Psoas muscle (tissue), 8 donors: ENCODE data around the gene WEE2. TPM values are rescaled to one million over a fixed set of nuclear protein-coding genes. Genes with fewer than 3 reads are reported as not detected.
"Not testable (repeated sequence)": the region's sequence is repeated elsewhere in the genome, so short reads cannot be mapped to it uniquely, and the experiment has no call there.

Experiments
- ATAC-seq, 4 donors: fragments of 200-7000 bp; cut with Tn5 transposase; one replicate each; pipeline ENCODE4 v1.9.1; 2020; ENCODE audit warnings: moderate library complexity in 3 of 4, mild to moderate bottlenecking in 2 of 4
- DNase-seq, 2 donors: peaks; one replicate each; pipeline ENCODE4 v3.0.0-alpha.2; 2020
- H3K27ac ChIP-seq: fragments of 200-600 bp; one replicate; pipeline ENCODE4 v1.8.0; 2022
- H3K27me3 ChIP-seq, 3 donors: fragments of 200-600 bp in 1 of 3; one replicate each; pipeline versions ENCODE4 v1.6.1 to v1.8.0; 2013 to 2022; ENCODE audit warnings: low read length in 2 of 3, mild to moderate bottlenecking in 2 of 3, moderate library complexity in 1 of 3; ENCODE audit not compliant: insufficient read depth in 3 of 3
- H3K36me3 ChIP-seq, 2 donors: fragments of 200-600 bp in 1 of 2; one replicate each; pipeline versions ENCODE4 v1.6.1 to v1.8.0; 2013 to 2022; ENCODE audit warnings: low read depth in 1 of 2, mild to moderate bottlenecking in 1 of 2, moderate library complexity in 1 of 2; ENCODE audit not compliant: insufficient read depth in 1 of 2
- H3K4me1 ChIP-seq: fragments of 200-600 bp; one replicate; pipeline ENCODE4 v1.8.0; 2022
- H3K4me3 ChIP-seq: fragments of 200-600 bp; one replicate; pipeline ENCODE4 v1.8.0; 2022; ENCODE audit warnings: mild to moderate bottlenecking
- H3K9me3 ChIP-seq: fragments of 200-600 bp; one replicate; pipeline ENCODE4 v1.8.0; 2022
- CTCF ChIP-seq: fragments of 200-600 bp; IDR thresholded peaks from one replicate; pipeline ENCODE4 v1.8.0; 2022; ENCODE audit warnings: antibody characterized with exemption
- WGBS, 3 donors: extraction: QIAGEN DNeasy Blood & Tissue Kit; methylation state at CpG; one replicate each; pipeline versions ENCODE4 v1.1.6 to v1.1.7; 2013; 5-methylcytosine and 5-hydroxymethylcytosine counted together
- intact Hi-C, 2 donors: fragments of 100-400 bp; cut with DNase I; formaldehyde crosslinking; loops; one replicate each; pipeline versions ENCODE4 v1.11.0 to v1.14.2; 2022
- polyA plus RNA-seq, 3 donors: library from polyadenylated mRNA; stranded (reverse); fragments of 200-250 nt; gene quantifications; one replicate each; pipeline ENCODE4 v1.2.3, GENCODE V29; 2013
- total RNA-seq, 4 donors: library from RNA; stranded (reverse); fragmentation: NEBNext Ultra II Directional in 2 of 4; extraction: Animal tissue kit (Norgen Biotek cat#: 25700) in 2 of 4; gene quantifications; one replicate each; pipeline versions ENCODE4 v1.2.1 to v1.2.4, GENCODE V29; 2021 to 2023
- donor health status: healthy with polysubstance abuse.
- donor health status: DM: no; HTN: no; CAD: no; lungs with moderate emphysema.
- donor health status: Bipolar disorder and iron deficiency.
- donor health status: healthy.
- donor health status: DM: yes; HTN: yes; CAD: no.
- donor health status: DM: no; HTN: no; CAD: no.
- donor health status: DM: no; HTN: no; CAD: no.
- donor health status: DM: yes; HTN: yes; CAD: no.

Gene WEE2
- total and polyA plus RNA-seq, 7 donors = not detected

DNA sequence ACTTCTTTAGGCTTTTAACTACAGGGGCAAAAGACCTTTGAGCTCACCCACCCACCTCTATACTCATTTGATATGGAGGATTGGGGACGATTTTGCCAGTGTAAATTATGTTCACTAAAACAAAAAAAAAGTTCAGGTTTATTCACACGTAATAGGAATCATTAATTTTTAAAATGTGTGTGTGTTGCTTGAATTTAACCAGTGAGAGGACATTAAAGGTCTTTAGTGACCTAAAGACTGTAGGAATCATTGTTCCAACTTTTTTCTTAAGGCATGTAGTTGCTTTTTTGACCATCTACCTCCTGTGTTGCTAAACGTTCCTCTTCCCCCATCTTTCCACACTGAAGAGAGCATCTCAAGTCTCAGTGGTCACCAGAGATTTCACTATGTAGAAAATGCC is 31.1 kb downstream of the WEE2 start:
- DNase-seq (no peak), ATAC-seq (no peak)
- Histone ChIP-seq H3K9me3 (no peaks in the 10 kb centered on the region), H3K4me3 (peak overlapping the region; percentile 82), H3K27ac (no peak overlapping the region), H3K27me3 (no peaks in the 10 kb centered on the region), H3K36me3 (peaks cover 9 to 53% of the 10 kb centered on the region in 2 donors), H3K4me1 (peaks cover 17% of the 10 kb centered on the region)
- WGBS, 3 donors = 54 to 66% (median 57%) methylated on average over 3 of the region's 3 CpGs
- intact Hi-C loops = no loop called here
- no peak for TF ChIP-seq CTCF

GRCh38 chr7:141742229-141742628 is 34.1 kb downstream of the WEE2 start:
- H3K27me3 ChIP-seq = no peaks in the 10 kb centered on the region
- no peak for ATAC-seq
- no peak overlapping the region for H3K27ac ChIP-seq
- H3K4me3 ChIP-seq = no peak overlapping the region
- peaks cover 15% of the 10 kb centered on the region for H3K4me1 ChIP-seq
- no peak for TF ChIP-seq CTCF
- intact Hi-C loops = no loop called here
- 81 to 95% (median 94%) methylated on average over 1 of the region's 1 CpG for WGBS, 3 donors
- peaks cover 9 to 83% of the 10 kb centered on the region in 2 donors for H3K36me3 ChIP-seq
- H3K9me3 ChIP-seq = no peaks in the 10 kb centered on the region
- DNase-seq = no peak

- TF ChIP-seq CTCF = no peak
- Histone ChIP-seq H3K36me3 (peaks cover 9 to 100% of the 10 kb centered on the region in 2 donors), H3K4me3 (no peak overlapping the region), H3K4me1 (peaks cover 8% of the 10 kb centered on the region), H3K9me3 (no peaks in the 10 kb centered on the region), H3K27me3 (no peaks in the 10 kb centered on the region), H3K27ac (no peak overlapping the region)
- DNase-seq (no peak), ATAC-seq (no peak)
- intact Hi-C loops = no loop called here
- WGBS, 3 donors = 31 to 38% (median 33%) methylated on average over 2 of the region's 2 CpGs
Measured at GRCh38 chr7:141744131-141744530, 36.0 kb downstream of the WEE2 start.

DNA sequence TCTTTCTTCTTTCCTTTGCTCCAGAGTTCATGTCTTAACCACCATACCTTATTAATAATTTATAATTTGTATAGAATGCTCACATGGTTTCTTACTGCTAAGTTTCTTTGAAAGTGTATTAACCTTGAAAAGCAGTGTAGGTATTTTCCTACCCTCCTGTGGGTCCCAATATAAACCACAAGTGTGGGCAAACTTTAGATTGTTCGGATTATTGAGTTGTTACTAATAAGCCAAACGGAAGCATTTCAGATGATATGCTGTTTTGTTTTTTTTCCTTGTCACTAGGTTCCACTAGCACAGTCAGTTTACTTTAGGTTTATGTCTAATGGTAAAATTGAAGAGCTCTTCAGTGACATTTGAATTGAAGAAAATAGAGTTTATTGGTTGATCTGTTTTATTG is 40.2 kb downstream of the WEE2 start:
- Histone ChIP-seq H3K4me1 (no peaks in the 10 kb centered on the region), H3K36me3 (peaks cover 17 to 99% of the 10 kb centered on the region in 2 donors), H3K9me3 (peaks cover 16% of the 10 kb centered on the region), H3K4me3 (no peak overlapping the region), H3K27ac (no peak overlapping the region), H3K27me3 (no peaks in the 10 kb centered on the region)
- intact Hi-C loops = no loop called here
- DNase-seq (no peak), ATAC-seq (no peak)
- WGBS, 3 donors = 92 to 96% (median 94%) methylated on average over 2 of the region's 2 CpGs
- TF ChIP-seq CTCF = no peak

DNA sequence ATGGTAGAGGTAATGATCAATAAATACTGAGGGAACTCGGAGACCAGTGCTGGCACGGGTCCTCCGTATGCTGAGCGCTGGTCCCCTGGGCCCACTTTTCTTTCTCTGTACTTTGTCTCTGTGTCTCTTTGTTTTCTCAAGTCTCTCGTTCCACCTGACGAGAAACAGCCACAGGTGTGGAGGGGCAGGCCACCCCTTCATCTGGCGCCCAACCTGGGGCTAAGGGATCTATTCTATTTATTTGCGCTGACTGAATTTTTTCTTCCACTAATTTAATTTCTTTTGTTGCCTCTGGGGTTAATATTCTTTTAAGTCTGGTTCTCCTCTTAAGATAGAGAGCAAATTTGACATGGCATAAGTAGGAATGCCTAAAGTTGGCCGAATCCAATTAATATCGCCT is 43.8 kb downstream of the WEE2 start:
- H3K27ac ChIP-seq, H3K27me3 ChIP-seq, DNase-seq, ATAC-seq, H3K4me3 ChIP-seq, intact Hi-C loops, H3K4me1 ChIP-seq: not testable (repeated sequence)
- Histone ChIP-seq H3K9me3 (peaks cover 16% of the 10 kb centered on the region), H3K36me3 (peaks cover 16 to 81% of the 10 kb centered on the region in 2 donors)
- 98 to 100% (median 99%) methylated on average over 10 of the region's 10 CpGs for WGBS, 3 donors
